Measurements from ENCODE around the gene WWC1.
"Not testable (repeated sequence)": the region's sequence is repeated elsewhere in the genome, so short reads cannot be mapped to it uniquely, and the experiment has no call there.

Gene WWC1

DNA sequence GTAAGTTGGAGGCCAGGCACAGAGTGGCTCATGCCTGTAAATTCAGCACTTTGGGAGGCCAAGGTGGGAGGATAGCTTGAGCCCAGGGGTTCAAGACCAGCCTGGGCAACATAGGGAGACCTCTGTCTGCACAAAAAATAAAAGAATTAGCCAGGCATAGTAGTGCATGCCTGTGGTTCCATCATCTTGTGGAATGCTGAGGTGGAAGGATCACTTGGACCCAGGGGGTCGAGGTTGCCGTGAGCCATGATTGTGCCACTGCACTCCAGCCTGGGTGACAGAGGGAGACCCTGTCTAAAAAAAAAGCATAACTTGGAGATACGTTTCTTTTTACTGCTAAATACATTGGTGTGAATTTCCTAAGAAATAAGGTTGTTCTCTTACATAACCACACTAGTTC, 19.1 kb downstream of the WWC1 start:
- not testable (repeated sequence) for FAIRE-seq

DNA sequence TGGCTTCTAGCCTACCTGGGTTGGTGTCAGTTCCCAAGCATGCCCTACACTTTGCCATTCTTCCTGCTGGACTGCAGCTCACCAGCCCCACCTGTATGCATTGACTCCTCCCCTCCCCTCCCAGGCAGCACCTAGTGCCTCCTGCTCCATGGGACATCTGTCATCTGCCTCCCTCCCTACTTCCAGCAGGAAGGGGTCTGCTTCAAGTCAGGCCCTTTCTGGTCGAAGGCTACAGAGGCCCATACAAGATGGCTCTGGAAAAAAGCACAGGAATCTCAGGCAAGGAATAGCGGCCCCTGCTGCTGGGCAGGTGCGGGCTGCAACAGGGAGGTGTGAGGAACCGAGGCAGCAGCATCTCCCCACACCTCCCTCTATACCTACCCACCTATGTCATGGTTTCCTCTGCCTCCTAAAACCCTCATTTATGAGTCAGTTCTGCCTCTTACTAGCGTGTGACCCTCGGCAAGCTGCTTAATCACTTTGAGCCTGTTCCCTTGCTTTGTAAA, 19.7 kb downstream of the WWC1 start:
- no peak for FAIRE-seq

DNA sequence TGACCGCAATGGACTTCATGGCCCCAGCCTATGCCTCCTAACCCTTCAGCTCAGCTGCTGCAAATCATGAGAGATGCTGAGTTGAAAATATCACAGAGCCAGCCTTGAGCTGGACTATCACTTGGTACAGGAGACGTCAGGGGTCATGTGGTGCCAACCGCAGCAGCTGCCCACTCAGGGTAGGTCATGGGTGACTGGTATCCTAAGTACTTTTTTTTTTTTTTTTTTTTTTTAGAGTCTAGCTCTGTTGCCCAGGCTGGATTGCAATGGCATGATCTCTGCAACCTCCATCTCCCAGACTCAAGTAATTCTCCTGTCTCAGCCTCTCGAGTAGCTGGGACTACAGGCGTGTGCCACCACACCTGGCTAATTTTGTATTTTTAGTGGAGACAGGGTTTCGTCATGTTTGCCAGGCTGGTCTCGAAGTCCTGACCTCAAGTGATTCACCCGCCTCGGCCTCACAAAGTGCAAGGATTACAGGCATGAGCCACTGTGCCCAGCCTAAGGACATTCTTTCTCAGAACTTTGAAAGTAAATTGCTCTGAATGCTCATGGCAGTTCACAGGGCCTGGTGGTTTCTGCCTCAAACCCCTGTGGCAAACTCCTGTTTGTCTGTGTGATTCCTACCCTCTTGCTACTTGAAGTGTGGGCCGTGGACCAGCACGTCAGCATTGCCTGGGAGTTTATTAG, 21.3 kb downstream of the WWC1 start:
- no peak for FAIRE-seq

DNA sequence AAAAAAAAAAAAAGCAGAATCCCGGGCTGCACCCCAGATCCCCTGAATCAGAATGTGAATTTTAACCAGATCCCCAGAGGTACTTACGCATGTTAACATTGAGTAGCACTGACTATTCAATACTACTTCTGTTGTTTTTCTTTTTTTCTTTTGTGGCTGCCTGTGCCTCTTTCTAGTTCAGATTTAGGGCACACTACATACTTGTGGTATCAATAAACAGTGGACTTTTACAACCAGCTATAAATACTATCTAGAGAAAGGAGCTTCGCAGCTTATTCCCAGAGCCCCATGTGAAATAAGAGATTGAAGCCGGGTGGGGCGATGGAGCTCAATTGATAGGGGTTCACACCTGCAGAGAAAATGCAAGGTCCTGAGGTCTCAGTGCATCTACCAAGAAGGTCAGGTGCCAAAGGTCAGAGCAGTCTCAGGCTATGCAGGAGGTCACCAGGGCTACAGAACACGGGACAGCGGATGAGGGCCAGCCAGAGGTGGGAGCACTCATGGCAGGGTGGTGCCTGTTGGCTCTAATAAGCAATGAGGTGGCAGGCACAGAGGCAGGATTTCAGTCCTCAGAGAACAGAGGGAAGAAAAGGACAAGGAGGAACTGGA, 22.3 kb downstream of the WWC1 start:
- no peak for FAIRE-seq

DNA sequence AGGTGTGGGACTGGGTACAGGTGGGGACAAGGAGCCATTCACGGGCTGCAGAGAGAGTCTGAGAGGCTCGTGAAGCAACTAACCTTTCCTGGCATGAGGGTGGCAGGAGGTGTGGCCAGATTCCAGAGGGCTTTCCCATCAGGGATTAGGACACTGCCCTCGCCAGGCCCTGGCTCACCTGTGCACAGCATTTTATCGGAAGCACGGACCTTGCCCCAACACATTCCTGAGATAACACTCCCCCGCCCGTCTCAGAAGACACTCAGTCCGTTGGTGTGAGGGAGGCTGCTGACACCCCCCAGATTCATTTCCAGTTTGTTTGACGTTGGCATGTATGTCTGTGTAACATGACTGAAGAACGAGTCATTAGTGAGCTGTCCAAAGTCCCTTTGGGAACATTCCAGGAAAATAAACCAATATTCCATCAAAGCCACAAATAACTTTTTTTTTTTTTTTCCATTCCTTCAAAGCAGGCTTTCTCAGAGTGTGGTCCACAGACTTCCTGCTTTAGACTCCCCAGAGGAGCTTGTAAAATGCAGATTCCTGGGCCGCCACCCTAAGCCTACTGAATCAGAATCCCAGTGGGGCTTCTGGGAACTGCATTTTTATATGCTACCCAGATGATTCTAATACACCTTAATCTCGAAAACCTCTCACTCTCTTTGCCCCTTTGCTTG, 23.4 kb downstream of the WWC1 start:
- FAIRE-seq = no peak

DNA sequence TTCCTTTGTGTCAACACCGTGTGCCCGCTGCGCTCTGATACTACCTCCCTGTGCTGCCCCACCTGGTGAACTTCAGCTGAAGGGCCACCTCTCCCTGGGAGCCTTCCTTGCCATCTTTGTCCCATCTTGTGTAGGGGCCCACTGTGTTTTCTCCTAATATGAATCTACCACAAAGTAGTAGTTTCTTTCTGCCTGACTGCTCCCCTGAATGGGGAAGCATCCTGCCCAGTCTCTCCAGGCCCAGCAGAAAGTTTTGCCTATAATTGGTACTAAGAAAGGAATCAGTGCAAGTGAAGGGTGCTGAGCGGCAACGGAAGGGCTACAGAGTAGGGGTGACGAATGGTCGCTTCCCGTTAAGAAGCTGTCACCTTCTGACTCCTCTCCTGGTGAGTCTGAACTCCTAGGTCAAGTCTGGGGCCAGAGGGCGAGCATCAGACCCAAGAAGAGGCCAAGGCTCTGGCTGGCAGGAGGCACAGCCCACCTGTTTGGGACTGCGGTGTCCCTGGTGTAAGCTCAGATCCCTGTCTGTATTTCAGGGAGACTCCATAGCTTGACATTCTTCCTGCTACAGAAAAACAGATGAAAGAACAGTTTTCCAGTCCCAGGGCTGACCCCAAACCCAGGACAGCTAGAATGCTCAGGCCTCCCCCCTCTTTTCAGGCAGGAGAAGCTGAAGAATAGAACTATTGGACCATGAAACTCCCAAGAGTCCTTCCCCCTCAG, 24.1 kb downstream of the WWC1 start:
- FAIRE-seq = no peak

DNA sequence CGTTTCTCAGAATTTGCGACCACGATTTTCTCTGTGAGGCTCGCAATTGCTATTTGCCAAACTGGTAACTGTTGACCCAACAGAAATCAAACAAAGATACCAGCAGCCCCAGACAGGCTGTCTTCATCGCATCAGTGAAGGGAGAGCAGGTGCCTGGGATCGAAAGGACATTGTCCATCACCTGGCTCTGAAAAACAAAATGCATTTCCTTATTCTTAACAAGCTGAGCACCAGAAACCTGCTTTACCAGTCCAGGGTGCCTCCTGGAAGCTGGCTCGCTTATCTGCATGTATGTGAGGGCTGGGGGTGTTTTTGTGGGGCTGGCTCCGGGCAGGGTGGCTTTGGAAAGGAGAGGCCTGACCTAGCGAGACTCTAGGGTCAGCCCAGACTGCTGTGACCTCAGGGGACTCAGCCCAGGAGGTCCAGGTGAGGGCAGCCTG, 24.7 kb downstream of the WWC1 start:
- FAIRE-seq = no peak

DNA sequence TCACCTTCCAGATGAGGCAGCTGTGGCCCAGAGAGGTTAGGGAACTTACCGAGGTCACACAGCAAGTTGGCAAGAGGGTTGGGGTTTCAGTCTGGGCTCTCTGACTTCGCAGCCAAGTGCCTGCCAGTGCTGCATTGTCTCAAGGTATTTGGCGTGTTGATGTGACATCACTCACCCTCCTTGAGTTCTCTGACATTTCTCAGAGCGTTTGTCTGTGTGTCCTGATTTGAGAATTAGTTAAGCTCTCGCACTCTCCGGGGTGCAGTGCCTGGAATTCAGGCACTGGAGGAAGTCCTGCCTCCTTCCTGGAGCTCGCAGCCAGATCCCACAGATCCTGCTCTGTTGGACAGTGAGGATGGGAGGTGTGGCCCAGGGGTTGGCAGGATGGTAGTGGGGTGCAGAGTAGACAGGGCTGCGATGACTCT, 25.7 kb downstream of the WWC1 start:
- FAIRE-seq = no peak

DNA sequence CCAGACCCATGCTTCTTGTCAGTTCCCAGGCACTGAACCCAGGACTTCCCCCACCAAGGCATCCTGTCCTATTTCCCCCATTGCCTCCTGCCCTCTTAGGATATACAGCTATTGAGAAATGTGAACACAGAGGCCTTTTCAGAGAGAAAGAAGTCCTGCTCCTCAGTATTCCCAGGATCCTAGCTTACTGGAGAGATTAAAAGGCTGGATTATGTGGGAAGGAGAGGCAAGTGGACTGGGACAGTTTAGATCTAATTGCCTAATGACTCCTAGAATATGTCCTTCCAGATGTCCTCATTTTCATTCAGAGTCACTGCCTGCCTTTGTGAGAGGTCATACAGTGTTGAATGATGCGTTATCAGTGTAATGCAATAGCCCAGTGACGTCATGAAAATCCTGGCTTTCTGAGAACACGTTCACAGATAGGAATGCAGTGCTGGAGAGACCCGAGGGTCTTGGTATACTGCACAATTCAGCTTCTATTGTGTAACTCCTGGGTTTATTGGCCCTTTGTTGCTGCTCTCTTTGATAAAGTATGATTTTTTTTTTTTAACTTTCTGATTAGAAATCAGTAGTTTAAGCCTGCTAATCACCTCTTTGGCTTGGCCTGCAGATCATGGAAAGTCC, 26.2 kb downstream of the WWC1 start:
- no peak for FAIRE-seq

DNA sequence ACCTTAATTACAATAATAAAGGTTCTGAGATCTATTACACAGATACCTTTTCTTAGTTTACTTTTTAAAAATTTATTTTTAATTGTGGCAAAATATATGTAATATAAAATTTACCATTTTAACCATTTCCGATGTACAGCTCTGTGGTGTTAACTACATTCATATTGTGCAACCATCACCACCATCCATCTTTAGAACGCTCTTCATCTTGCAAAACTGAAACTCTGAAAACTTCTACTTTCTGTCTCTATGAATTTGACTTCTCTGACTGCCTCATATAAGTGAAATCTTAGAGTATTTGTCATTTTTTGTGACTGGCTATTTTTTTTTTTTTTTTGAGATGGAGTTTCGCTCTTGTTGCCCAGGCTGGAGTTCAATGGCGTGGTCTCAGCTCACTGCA, 26.8 kb downstream of the WWC1 start:
- FAIRE-seq = no peak

DNA sequence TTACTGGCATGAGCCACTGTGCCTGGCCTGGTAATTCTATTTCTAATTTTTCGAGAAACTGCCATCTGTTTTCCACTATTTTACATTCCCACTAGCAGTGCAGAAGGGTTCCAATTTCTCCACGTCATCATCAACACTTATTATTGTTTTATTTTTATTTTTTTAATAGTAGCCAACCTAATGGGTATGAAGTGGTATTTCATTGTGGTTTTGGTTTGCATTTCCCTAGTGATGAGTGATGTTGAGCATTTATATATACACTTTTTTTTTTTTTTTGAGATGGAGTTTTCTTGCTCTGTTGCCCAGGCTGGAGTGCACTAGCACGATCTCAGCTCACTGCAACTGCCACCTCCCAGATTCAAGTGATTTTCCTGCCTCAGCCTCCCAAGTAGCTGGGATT, 28.3 kb downstream of the WWC1 start:
- no peak for FAIRE-seq

DNA sequence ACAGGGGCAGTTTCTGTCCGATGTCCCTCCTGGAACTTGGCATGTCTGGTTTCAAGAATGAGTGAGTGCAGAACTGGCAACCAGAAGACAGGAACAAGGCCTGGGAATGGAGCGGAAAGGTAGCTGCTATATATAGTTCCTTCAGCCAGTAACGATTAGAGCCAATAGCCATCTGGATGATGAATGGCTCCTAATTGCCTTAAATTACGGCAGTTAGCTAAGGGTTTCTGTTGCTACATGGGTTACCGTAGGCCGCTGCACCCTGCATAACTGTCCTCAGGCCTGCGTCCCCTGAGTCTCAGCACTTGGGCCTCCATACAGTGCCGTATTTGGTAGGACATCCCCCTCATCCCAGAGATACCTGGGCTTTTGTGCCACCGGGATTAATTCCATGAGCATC, 29.4 kb downstream of the WWC1 start:
- FAIRE-seq = no peak

DNA sequence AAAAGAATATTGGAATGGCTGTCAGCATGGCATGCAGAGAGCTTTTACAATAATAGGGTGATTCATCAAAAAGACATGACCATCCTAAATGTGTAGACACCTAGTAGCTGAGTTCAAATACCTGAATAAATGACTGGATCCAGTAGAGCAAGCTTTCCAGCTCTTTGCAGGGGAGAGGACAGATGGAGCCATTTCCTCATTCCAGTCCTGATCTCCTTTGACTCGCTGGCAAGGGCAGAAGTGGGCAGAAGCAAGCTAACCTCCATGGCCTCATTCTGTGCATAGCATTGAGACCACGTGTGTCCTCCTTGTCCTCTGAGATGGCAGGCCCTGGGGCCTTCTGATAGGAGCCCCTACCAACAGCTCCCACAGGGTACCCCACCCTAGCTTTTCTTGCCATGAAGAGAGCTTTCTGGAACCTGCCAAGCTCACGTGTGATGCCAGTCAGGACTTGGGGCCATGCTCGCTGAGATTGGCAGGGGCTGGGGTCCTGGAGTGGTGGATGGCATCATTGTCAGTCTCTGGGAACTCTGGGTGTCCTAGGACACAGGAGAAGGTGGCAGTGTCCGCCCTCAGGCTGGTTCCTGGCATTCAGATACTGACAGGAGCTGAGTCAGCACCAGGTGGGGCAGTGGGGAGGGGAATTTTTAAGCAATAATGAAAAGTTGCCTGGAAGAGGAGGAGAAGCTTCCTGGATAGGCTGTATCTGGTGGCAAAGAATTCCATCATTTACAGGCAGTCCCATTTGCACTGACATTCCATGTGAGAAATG, 33.6 kb downstream of the WWC1 start:
- FAIRE-seq = no peak

DNA sequence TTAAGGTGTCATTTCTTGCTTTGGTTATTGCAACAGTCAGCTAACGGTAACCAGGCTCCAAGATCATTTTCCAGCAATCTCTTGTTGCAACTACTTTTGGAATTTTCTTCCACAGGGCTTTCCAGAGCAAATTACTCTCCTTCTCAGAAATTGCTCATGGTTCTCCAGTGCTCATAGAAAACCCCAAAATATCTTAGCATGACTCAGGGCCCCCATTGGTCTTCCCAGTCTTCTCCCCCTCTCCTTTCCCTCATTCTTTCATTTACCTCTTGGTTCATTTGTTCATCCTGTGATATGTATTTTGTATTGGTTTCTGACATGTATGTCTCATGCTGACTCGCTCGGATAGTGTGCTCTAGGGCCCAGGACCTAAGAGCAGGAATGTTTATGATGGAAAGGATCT, 35.6 kb downstream of the WWC1 start:
- FAIRE-seq = no peak

DNA sequence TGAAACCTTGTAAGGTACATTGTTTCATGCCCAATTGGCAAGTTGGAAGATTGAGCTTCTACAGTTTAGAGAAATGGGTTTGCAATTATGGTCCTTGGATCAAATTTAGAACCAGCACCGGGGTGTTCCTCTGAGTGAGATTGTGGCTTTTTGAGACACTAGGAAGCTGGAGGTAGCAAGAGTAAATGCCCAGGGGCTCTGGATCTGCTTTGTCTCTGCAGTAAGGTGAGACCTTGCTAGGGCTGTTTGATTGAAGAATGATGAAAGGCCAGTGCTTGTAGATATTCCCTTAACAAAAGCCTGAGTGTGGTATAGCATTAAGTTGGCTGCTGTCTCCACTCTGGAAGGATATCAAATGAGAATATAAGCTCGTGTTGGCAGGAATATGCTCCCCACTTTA, 36.0 kb downstream of the WWC1 start:
- no peak for FAIRE-seq

DNA sequence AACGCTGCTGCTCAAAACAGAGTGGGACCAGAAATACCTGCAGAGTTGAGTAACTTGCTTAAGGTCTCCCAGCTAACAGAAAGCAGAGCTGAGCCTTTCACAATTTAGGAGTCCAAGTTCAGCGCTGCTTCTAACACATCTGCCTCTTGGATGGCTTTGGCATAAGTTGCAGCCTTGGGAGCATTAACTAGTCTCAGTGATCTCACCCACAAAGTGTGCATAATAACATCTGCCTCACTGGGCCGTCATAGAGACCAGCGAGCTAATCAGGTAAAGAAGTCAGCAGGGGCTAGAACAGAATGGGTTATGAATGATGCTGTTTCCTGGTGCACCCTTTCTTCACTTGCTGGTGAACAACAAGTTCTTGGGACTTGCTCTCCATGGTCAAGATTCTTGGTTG, 36.5 kb downstream of the WWC1 start:
- no peak for FAIRE-seq

DNA sequence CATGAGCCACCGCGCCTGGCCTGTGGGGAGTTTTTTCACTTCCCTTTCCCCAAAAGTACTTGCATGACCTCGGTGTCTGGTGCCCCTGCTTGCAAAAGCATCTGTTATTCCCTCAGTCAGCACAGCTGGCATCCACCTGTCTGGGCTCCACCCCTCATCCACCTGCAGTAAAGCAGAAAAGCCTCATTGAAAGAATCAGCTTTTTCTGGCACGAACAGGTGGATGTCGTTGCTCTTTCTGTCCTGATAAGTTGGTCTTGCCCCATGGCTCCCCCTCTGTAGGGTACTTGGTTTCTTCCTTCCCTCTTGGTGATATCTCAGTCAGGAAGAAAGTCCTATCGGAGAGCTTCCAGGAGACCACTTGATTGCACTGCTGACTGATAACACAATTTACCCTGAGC, 37.4 kb downstream of the WWC1 start:
- FAIRE-seq = no peak

DNA sequence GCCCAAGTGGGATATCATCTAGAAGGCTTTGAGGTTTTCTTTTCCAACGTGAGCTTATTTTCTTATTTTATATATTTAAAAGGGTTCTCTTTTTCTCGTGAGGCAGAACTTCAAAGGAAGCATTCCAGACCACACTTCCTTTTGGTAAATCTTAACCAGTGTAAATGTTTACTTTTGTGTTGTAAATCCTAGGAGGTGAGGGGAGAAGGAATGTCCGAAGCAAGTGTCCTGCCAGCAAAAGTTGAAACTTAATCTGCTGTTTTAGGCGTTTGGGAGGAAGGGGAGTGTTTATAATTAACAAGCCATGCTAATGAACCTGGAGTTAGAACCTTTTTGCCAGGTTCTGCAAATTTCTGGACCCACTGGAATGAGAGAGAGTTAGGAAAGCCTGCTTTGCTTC, 37.9 kb downstream of the WWC1 start:
- FAIRE-seq = no peak

DNA sequence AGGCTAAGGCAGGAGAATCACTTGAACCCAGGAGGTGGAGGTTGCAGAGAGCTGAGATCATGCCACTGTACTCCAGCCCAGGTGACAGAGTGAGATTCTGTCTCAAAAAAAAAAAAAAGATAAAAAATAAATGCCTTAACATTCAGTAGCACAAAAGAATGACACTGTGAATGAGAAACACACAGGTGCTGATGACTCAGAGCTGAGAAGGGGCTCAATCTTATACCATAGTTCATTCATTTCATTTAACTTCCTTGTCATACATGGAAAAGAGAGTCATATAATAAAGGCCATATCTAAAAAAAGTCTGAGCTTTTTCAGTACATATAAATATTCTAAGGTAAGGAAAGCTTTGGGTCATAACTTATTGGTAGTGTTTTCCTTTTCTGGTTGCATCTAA, 40.6 kb downstream of the WWC1 start:
- no peak for FAIRE-seq

DNA sequence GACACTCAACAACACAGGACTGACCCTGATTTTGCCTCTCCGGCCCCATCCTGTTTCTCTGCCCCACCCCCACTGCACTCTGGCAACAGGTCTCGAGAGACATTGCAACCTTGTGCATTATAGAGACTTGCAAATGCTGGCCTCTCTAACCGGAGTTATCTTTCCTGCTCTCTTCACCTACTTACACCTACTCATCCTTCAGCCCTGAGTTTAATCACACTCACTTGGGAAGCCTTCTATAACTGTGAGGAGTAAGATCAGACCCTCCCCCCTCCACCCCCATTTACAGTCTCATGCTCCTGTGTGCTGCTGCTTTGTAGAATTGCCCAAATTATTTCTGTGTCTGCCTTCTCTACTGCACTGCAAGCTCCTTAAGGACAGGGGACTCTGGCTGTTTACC, 42.8 kb downstream of the WWC1 start:
- no peak for FAIRE-seq

DNA sequence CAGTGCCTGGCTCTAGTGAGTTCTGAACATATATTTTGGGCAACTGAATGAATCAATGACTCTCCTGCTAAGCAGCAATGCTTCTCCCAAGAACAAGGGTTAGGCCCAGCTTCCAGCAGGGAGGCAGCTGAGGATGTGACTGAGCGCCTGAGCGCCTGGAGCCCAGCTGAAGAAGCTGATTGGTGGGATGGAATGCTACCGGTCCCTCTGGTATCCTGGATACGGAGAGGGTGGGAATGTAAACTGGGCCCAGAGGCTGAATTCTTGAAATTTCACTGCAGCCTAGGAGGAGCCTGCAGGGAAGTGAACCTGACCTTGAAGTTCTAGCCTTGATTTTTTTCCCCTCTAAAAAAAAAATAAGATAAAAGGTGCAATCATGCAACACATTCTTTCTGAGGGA, 43.2 kb downstream of the WWC1 start:
- no peak for FAIRE-seq

DNA sequence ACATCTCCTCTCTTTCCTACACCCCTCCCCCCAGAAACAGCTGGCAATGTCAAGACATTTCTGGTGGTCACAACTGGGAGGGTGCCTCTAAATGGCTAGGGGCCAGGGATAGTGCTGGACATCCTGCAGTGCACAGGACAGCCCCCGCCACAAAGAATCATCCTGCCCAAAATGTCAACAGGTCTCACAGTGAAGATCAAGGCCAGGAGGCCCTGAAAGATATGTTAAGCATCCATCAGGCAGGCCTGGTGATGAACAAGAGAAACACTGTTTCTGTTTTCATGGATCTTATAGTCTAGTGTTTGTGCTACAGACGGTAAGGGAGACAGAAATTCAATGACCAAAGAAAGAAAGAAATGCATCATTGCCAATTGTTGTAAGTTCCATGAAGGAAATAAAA, 45.9 kb downstream of the WWC1 start:
- FAIRE-seq = no peak

Measured in endometrium (tissue), 2 donors.